WTC11 (cell line): ENCODE results near the gene FTH1. TPM values are rescaled to one million over a fixed set of nuclear protein-coding genes. Genes with fewer than 3 reads are reported as not detected.

Source experiments
- ATAC-seq: fragments of 200-7000 bp; cut with Tn5 transposase; 2 replicates; pipeline ENCODE4 v1.10.0; 2021; ENCODE audit warnings: mild to moderate bottlenecking, moderate library complexity
- CTCF ChIA-PET: fragments of 300-600 bp; sonication (Branson Sonifier 250); formaldehyde crosslinking; loops from one replicate; lab custom pipeline; 2021; ENCODE audit warnings: antibody characterized with exemption; lab: Charles Lee
- POLR2A ChIA-PET: fragments of 350-600 bp; sonication (Branson Sonifier 250); formaldehyde crosslinking; loops from one replicate; lab custom pipeline; 2021; ENCODE audit warnings: antibody characterized with exemption; lab: Charles Lee
- DNase-seq: peaks from one replicate; pipeline ENCODE4 v3.0.0; 2021; ENCODE audit warnings: low spot score
- H3K27ac Mint-ChIP-seq: 2 replicates; pipeline ENCODE4 v1.8.0; 2021; ENCODE audit warnings: mixed read lengths
- H3K27me3 Mint-ChIP-seq: 2 replicates; pipeline ENCODE4 v1.8.0; 2021; ENCODE audit warnings: low read depth, mild to moderate bottlenecking, moderate library complexity, mixed read lengths
- H3K36me3 Mint-ChIP-seq: 2 replicates; pipeline ENCODE4 v1.8.0; 2021; ENCODE audit warnings: mixed read lengths
- H3K4me1 Mint-ChIP-seq: 2 replicates; pipeline ENCODE4 v1.8.0; 2022; ENCODE audit warnings: mixed read lengths
- H3K4me3 Mint-ChIP-seq: 2 replicates; pipeline ENCODE4 v1.8.0; 2021; ENCODE audit warnings: mild to moderate bottlenecking, moderate library complexity, mixed read lengths
- H3K9me3 Mint-ChIP-seq: 2 replicates; pipeline ENCODE4 v1.8.0; 2021; ENCODE audit warnings: mixed read lengths
- AFF4 ChIP-seq: sonication (generic); formaldehyde crosslinking; IDR thresholded peaks from 2 replicates; pipeline ENCODE4 v1.8.1; 2023; ENCODE audit warnings: mild to moderate bottlenecking, missing genetic modification reagents, borderline replicate concordance
- ATF6 ChIP-seq: sonication (generic); formaldehyde crosslinking; IDR thresholded peaks from 2 replicates; pipeline ENCODE4 v1.8.1; 2023; ENCODE audit warnings: mild to moderate bottlenecking, missing genetic modification reagents
- CREM ChIP-seq: sonication (generic); formaldehyde crosslinking; IDR thresholded peaks from 2 replicates; pipeline ENCODE4 v1.8.1; 2022; ENCODE audit warnings: mild to moderate bottlenecking, missing genetic modification reagents, moderate library complexity
- E2F1 ChIP-seq: sonication (generic); formaldehyde crosslinking; IDR thresholded peaks from 2 replicates; pipeline ENCODE4 v1.8.0; 2022; ENCODE audit warnings: mild to moderate bottlenecking, missing genetic modification reagents
- ELF4 ChIP-seq: sonication (generic); formaldehyde crosslinking; IDR thresholded peaks from 2 replicates; pipeline ENCODE4 v1.8.1; 2022; ENCODE audit warnings: low read depth, mild to moderate bottlenecking, moderate library complexity, missing genetic modification reagents
- ESRRA ChIP-seq: sonication (generic); formaldehyde crosslinking; IDR thresholded peaks from 2 replicates; pipeline ENCODE4 v1.8.1; 2022; ENCODE audit warnings: mild to moderate bottlenecking, missing genetic modification reagents, borderline replicate concordance
- ETV6 ChIP-seq: sonication (generic); formaldehyde crosslinking; IDR thresholded peaks from 2 replicates; pipeline ENCODE4 v1.8.1; 2022; ENCODE audit warnings: mild to moderate bottlenecking, missing genetic modification reagents
- FOXJ3 ChIP-seq: sonication (generic); formaldehyde crosslinking; IDR thresholded peaks from 2 replicates; pipeline ENCODE4 v1.9.0; 2021; ENCODE audit warnings: missing genetic modification reagents, mild to moderate bottlenecking, borderline replicate concordance
- HMGA2 ChIP-seq: fragments of 250-450 bp; sonication (Bioruptor Pico); IDR thresholded peaks from 2 replicates; pipeline ENCODE4 v1.4.0; 2021; ENCODE audit warnings: mild to moderate bottlenecking, moderate library complexity
- HMGXB4 ChIP-seq: sonication (generic); formaldehyde crosslinking; IDR thresholded peaks from 2 replicates; pipeline ENCODE4 v1.8.1; 2023; ENCODE audit warnings: mild to moderate bottlenecking, moderate library complexity, missing genetic modification reagents
- IRF1 ChIP-seq: sonication (generic); formaldehyde crosslinking; IDR thresholded peaks from 2 replicates; pipeline ENCODE4 v1.8.0; 2023; ENCODE audit warnings: missing genetic modification reagents
- JUN ChIP-seq: sonication (generic); formaldehyde crosslinking; IDR thresholded peaks from 2 replicates; pipeline ENCODE4 v1.8.0; 2023; ENCODE audit warnings: mild to moderate bottlenecking, missing genetic modification reagents
- KAT7 ChIP-seq: sonication (generic); formaldehyde crosslinking; IDR thresholded peaks from 2 replicates; pipeline ENCODE4 v1.8.1; 2023; ENCODE audit warnings: missing genetic modification reagents, mild to moderate bottlenecking, borderline replicate concordance
- MYBL2 ChIP-seq: sonication (generic); formaldehyde crosslinking; IDR thresholded peaks from 2 replicates; pipeline ENCODE4 v1.8.1; 2023; ENCODE audit warnings: mild to moderate bottlenecking, moderate library complexity, missing genetic modification reagents
- NFATC4 ChIP-seq: fragments of 250-450 bp; sonication (Bioruptor Pico); IDR thresholded peaks from 2 replicates; pipeline ENCODE4 v1.9.0; 2021; ENCODE audit warnings: mild to moderate bottlenecking
- NFE2L1 ChIP-seq: sonication (generic); formaldehyde crosslinking; IDR thresholded peaks from 2 replicates; pipeline ENCODE4 v1.8.1; 2023; ENCODE audit warnings: missing genetic modification reagents
- NR1H2 ChIP-seq: sonication (generic); formaldehyde crosslinking; IDR thresholded peaks from 2 replicates; pipeline ENCODE4 v1.9.0; 2021; ENCODE audit warnings: mild to moderate bottlenecking, moderate library complexity, missing genetic modification reagents
- RORB ChIP-seq: fragments of 250-450 bp; sonication (Bioruptor Pico); IDR thresholded peaks from 2 replicates; pipeline ENCODE4 v1.9.0; 2021; ENCODE audit warnings: mild to moderate bottlenecking
- SMAD4 ChIP-seq: sonication (generic); formaldehyde crosslinking; IDR thresholded peaks from 2 replicates; pipeline ENCODE4 v1.8.0; 2022; ENCODE audit warnings: mild to moderate bottlenecking, missing genetic modification reagents
- SOX15 ChIP-seq: fragments of 250-450 bp; sonication (Bioruptor Pico); IDR thresholded peaks from 2 replicates; pipeline ENCODE4 v1.9.0; 2021; ENCODE audit warnings: mild to moderate bottlenecking
- SP1 ChIP-seq: sonication (generic); formaldehyde crosslinking; conservative IDR thresholded peaks from 2 replicates; pipeline ENCODE4 v1.8.1; 2022; ENCODE audit warnings: missing genetic modification reagents
- TEAD1 ChIP-seq: sonication (generic); formaldehyde crosslinking; IDR thresholded peaks from 2 replicates; pipeline ENCODE4 v1.8.0; 2022; ENCODE audit warnings: mild to moderate bottlenecking, missing genetic modification reagents
- TP53 ChIP-seq: sonication (generic); formaldehyde crosslinking; IDR thresholded peaks from 2 replicates; pipeline ENCODE4 v1.8.1; 2023; ENCODE audit warnings: mild to moderate bottlenecking, missing genetic modification reagents
- USF1 ChIP-seq: sonication (generic); formaldehyde crosslinking; IDR thresholded peaks from 2 replicates; pipeline ENCODE4 v1.8.0; 2022; ENCODE audit warnings: mild to moderate bottlenecking, missing genetic modification reagents
- ZBTB43 ChIP-seq: sonication (generic); formaldehyde crosslinking; IDR thresholded peaks from 2 replicates; pipeline ENCODE4 v1.8.1; 2023; ENCODE audit warnings: mild to moderate bottlenecking, missing genetic modification reagents
- total RNA-seq: library from RNA; stranded (reverse); gene quantifications from 3 replicates; pipeline ENCODE4 v1.2.3, GENCODE V29; 2021

FTH1 gene
- total RNA-seq, 1 experiment from 2014 or later = 1,108 TPM

GRCh38 chr11:62015615-62016014 is 48.2 kb upstream of the FTH1 start (continued):
- TF ChIP-seq TEAD1 (CRISPR knock-in tag) = no peak
- no peak for TF ChIP-seq NR1H2
- TF ChIP-seq FOXJ3 (CRISPR knock-in tag) = no peak
- no peak for TF ChIP-seq RORB
- no peak for TF ChIP-seq E2F1
- TF ChIP-seq IRF1 (CRISPR knock-in tag) = no peak
- TF ChIP-seq ESRRA (CRISPR knock-in tag) = no peak
- no peak for TF ChIP-seq HMGA2 (CRISPR knock-in tag)
- TF ChIP-seq CREM (CRISPR knock-in tag) = no peak
- TF ChIP-seq ELF4 (CRISPR knock-in tag) = no peak
- no peak for TF ChIP-seq MYBL2 (CRISPR knock-in tag)

GRCh38 chr11:62013537-62014476 is 46.4 kb upstream of the FTH1 start:
- Mint-ChIP-seq H3K27ac (no peak overlapping the region), H3K36me3 (no peaks in the 10 kb centered on the region), H3K9me3 (peaks cover 5% of the 10 kb centered on the region), H3K4me3 (no peak overlapping the region), H3K4me1 (no peaks in the 10 kb centered on the region), H3K27me3 (no peaks in the 10 kb centered on the region)
- DNase-seq = no peak
- POLR2A ChIA-PET = interaction anchor here (0.9 kb wide), 1 partner anchor 17 kb away, joined by 3 read pairs; no protein-coding TSS in a partner anchor
- CTCF ChIA-PET = no interaction called here
- ATAC-seq = no peak
- TF ChIP-seq SP1 (no peak), NFE2L1 (CRISPR knock-in tag) (no peak), SOX15 (CRISPR knock-in tag) (no peak), TP53 (CRISPR knock-in tag) (no peak), ETV6 (CRISPR knock-in tag) (no peak), AFF4 (CRISPR knock-in tag) (no peak), SMAD4 (no peak), CREM (CRISPR knock-in tag) (no peak), NFATC4 (CRISPR knock-in tag) (no peak), USF1 (no peak), HMGXB4 (CRISPR knock-in tag) (no peak), KAT7 (CRISPR knock-in tag) (no peak), ATF6 (CRISPR knock-in tag) (no peak), JUN (CRISPR knock-in tag) (no peak), ZBTB43 (no peak), IRF1 (CRISPR knock-in tag) (no peak)
